Right renal pelvis (tissue), 4 donors: ENCODE measurements around the gene ASIP. TPM values are rescaled to one million over a fixed set of nuclear protein-coding genes. Genes with fewer than 3 reads are reported as not detected.
"Not testable (repeated sequence)": the region's sequence is repeated elsewhere in the genome, so short reads cannot be mapped to it uniquely, and the experiment has no call there.

Experiments
- DNase-seq, 4 donors: peaks; one replicate each; pipeline ENCODE4 v3.0.0-alpha.2; 2013; ENCODE audit warnings: low read depth in 4 of 4, low spot score in 3 of 4, missing footprints in 1 of 4
- polyA plus RNA-seq, 4 donors: library from polyadenylated mRNA; unstranded; fragments of 120-200 nt; gene quantifications; one replicate each; pipeline ENCODE4 v1.2.1, GENCODE V29; 2013; ENCODE audit not compliant: insufficient read length in 4 of 4

The ASIP gene
- polyA plus RNA-seq, result under 1 TPM in 2 of 4 donors, not detected in 2; 0.49 to 0.74 TPM

DNA sequence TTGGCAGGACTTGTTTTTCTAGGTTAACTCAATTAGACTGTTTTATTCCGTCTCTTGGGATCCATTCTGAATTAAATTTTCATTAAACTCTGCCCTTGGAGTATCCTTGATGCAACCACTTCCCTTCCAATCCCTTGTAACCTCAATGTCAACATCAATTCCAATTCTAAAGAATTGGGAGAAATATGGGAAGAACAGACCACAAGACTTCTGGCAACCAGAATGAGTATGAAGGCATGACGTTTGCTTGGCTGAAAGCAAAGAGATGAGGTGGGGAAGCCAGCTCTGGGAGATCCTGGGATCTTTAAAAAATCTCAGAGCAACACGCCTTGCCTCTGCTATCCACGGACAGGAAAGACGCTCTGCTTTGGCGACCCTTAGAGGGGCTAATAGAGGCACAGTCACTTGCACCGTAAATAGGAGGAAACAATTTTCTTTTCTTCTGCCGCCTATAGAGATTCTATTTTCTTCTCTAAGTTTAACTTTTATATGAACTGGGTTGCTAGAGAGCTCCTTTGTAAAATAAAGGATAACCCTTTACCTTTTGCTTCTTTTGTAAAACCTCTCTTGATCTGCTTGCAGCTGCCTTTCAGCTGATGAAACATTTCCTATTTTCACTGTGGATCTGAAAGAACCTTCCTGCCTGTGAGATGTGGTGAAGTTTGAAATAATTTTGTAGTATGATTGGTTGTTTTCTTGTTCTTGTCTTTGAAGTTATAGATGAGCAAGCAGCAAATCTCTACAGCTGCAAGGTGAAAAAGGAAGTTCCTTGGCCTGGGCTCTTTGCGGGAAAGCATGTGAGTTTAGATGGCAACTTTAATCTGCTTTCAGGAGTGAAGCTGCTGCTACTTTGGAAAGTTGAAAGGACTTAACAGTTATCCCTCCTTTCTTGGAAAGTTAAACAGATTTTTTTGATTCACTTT is at the start of gene ASIP:
Gene ASIP, plus strand, starts transcription at position 731 of the 923 bp plus-strand sequence. CDS start 18,952 bp downstream, outside the sequence.
- no peak for DNase-seq

DNA sequence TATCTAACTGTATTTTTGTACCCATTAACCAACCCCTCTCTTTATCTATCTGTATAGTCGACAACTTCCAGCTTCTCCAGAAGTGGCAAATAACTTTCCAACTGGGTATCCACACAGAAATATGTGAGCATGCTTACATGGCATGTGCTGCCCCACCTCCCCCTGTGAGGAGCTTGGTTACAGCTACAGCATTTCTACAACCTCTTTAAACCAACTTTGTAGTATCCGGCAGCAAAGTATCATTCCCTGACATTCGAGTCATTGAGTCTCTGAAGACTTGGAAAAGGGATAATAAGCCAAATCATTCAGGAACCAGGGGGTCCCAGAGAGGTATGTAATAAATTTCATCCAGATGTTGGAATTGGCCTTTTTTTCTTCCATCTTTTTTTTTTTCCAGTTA is 48.2 kb upstream of the ASIP start:
- DNase-seq, result no peak

DNA sequence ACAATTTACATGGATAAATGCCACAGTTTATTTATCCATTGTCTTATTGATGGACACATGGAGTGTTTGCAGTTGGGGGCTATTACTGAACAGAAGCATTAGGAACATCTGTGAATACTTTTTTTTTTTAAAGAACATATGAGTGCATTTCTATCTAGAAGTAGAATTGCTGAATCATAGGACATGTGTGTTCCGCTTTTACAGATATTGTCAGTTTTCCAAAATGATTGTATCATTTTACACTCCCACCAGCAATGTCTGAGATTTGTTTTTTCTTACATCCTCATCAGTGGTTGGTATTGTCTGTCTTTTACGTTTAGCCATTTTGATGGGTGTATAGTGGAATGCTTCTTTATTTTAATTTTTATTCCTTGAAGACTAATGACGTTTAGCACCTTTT is 42.0 kb upstream of the ASIP start:
- no peak for DNase-seq

DNA sequence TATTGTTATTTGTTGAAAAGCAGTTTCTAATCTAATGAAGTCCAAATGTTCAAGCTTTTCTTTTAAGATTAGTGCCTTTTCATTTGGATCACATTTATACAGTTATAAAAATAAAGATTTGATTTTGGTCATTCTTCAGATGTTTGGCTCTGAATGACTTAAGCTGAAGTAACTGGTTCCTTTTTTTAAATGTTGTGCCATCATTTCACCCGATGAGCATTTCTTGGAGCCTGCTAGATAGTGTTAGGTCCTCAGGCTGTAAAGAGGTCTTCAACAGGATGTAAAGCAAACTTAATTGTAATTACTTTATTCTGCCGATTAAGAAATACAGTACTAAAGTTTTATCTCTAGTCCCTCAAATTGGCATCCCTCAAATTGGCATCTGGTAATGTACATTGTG is 41.2 kb upstream of the ASIP start:
- no peak for DNase-seq

- no peak for DNase-seq
Observed at GRCh38 chr20:34201531-34201930, 39.7 kb upstream of the ASIP start.

- not testable (repeated sequence) for DNase-seq
Observed at GRCh38 chr20:34205172-34205880, 35.9 kb upstream of the ASIP start.

GRCh38 chr20:34209111-34209510 is 32.1 kb upstream of the ASIP start:
- no peak for DNase-seq

DNA sequence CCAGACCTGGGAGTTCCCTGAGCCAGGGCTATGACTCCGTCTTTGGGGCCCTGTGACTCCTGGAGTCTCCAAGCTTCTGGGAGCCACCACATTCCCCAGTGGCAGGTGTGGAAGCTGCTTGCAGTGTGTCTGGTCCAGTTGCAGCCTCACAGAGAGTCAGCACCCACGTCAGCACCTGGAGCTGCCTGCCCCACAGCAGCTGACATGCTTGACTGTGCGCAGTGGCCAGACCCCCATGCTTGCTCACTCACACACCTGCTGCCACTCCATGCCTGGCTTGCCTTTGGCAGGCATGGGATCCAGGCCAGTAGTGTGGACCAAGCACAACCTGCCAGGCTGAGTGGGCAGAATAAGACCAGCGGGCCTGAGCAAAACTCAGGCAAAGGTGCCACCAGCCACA is 31.0 kb upstream of the ASIP start:
- DNase-seq, result no peak

DNA sequence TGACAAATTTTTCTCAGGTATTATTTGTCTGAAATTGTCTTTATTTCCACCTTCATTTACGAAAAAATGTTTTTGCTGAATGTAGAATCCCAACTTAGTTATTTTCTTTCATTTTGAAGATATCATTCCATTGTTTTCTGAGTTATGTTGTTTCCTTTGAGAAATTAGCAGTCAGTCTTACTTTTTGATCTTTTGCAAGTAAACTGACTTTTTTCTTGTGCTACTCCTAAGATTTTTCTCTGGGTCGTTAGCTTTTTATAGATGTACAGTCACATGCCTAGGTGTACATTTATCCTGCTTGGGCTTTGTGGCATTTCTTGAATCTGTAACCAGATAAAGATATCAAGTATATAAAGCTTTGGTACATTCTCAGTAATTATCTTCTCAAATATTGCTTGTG is 29.6 kb upstream of the ASIP start:
- DNase-seq, result no peak

GRCh38 chr20:34213213-34213612 is 28.0 kb upstream of the ASIP start:
- no peak for DNase-seq

GRCh38 chr20:34215711-34216381 is 25.4 kb upstream of the ASIP start:
- peak; percentile 40 to 63 (median 54) for DNase-seq

GRCh38 chr20:34216382-34216742 is 24.9 kb upstream of the ASIP start:
- DNase-seq, result no peak

DNA sequence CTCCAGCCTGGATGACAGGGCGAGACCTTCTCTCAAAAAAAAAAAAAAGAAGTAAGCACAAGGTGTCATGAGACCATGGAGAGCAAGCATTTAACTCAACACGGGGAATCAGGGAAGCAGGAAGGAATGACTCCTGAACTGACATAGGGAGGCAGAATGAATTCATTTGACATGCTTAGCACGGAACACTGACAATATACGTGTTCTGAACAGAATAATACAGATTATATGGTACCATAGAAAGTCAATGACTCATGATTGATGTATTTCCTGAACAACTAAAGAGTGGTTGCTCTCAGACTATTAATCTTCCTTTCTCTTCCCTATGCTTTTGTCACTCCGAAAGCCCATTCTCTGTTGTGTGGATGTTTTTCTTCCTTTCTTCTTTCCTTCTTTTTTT is 20.7 kb upstream of the ASIP start:
- DNase-seq, result no peak

DNA sequence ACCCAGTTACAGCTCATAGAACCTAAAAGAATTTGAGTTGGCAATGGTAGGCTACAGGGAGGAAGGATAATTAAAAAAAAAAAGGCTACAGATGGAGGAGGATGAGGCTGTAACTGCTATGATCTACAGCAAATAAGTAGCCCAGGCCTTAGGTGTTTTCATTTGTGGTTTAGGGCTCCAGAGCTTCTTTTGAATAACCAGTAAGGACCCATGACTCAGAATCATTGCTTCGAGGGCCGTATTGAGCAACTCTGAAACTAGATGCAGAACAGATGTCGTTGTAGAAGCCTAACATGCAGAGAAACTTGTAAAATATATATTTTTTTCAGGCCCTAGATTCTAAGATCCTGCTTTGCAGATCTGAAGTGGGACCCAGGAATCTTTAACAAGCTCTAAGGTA is 19.0 kb upstream of the ASIP start:
- DNase-seq, result no peak

DNA sequence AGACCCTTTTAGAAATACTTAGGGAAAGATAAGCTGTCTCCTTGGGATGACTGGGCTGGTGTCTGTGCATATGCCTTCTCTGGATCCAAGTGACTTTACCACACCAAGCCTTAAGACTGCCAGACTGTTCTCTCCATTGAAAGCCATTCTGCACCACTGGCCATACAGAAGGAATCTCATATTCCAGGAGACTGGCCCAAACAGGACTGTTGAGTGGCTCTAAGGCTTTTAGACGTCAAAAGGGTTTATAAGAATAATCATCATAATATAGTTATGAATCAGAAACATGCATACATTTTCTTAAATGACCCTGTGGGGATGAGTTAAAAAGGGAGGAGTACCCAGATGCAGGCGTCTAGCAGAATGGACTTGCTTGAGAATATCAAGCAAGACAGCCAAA is 17.0 kb upstream of the ASIP start:
- DNase-seq, result not testable (repeated sequence)

GRCh38 chr20:34231634-34232033 is 9.6 kb upstream of the ASIP start:
- no peak for DNase-seq

DNA sequence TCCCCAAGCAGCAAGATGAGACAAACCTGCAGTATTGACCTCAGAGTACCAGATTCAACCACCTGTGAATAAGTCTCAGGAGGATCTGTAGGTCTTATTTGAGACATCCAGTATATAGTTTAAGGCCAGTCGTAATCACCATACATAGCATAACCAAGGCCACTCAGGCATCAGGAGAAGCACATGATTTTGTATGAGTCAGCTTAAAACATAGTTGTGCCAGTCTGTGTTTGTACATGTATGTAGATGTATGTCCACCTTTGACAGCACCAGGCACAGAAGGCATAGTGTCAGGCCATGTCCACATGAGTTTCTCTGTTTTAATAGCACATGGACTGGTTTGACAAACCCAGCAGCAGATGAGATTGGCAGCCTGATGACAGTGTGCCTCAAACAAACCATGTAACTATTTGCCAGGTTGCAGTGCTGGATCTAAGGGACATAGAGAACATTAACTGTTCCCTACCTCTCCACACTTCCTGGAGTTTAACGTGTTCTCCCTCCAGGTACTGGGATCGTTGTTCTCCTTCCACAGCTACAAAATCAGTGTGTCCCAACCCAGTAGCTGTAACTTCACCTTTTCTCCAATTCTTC is 8.6 kb upstream of the ASIP start:
- DNase-seq, result no peak

DNA sequence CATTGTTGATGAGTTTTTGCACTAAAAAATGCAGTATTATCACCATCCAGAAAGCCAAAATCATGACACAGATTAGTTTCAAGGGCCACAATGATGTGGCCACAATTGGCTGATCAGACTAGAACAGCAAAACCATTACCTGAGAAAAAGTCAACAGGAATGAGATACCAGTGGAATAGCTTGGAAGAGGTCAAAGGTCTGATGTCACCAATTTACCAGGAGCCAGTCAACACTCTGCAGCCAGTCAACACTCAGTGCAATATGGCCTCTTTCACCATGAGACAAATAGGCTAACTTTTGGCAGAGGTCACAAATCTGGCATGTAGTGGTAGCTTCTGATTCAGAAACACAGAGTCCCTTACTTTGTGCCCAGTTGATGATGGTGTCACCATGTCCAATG is 7.5 kb upstream of the ASIP start:
- no peak for DNase-seq

DNA sequence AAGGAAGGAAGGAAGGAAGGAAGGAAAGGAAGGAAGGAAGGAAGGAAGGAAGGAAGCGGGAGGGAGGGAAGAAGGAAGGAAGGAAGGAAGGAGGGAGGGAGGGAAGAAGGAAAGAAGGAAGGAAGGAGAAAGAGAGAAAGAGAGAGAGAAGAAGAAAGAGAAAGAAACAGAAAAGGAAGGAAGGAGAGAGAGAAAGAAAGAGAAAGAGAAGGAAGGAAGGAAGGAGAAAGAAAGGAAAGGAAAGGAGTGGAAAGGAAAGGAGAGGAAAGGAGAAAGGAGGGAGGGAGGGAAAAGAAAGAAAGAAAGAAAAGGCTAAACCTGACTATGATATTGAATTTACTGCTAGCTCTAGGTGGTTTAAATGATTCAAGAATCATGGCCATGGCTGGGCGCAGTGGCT is 5.3 kb upstream of the ASIP start:
- no peak for DNase-seq

GRCh38 chr20:34237942-34238341 is 3.3 kb upstream of the ASIP start:
- no peak for DNase-seq

DNA sequence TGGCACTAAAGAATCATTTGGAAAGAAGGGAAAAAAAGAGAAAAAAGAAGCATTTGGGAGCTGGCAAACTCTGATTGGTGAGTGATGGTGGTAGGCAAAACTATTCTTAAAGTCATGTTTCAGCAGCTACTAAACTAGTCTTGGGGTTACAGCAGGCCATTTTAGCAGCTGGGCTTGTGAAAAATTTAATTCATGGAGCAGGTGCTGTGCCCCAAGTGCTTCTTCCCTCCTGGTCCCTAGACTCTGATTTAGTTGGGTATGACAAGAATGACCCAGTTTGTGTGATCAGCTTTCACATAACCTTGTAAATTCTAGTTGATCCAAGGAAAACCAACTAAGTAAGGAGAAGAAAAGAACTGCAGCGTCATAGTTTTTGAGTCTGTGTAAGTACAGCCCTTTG is 1.1 kb upstream of the ASIP start:
- DNase-seq, result no peak
